H1 (cell line): ENCODE measurements around the gene VGLL2. TPM values are rescaled to one million over a fixed set of nuclear protein-coding genes. Genes with fewer than 3 reads are reported as not detected.

ENCODE experiments used
- CTCF ChIA-PET: fragments of 300-600 bp; sonication (Branson Sonifier 250); formaldehyde crosslinking; loops from one replicate; lab custom pipeline; 2021; ENCODE audit not compliant: partially characterized antibody; lab: Charles Lee
- POLR2A ChIA-PET: fragments of 300-600 bp; sonication (Branson Sonifier 250); formaldehyde crosslinking; loops from one replicate; lab custom pipeline; 2021; ENCODE audit warnings: inconsistent platforms; ENCODE audit not compliant: partially characterized antibody; lab: Charles Lee
- DNase-seq, 2 experiments: peaks; one replicate each; pipeline versions ENCODE4 v3.0.0 to v3.0.0-alpha.2; 2010 to 2022; ENCODE audit warnings: low spot score in 2 of 2, low read depth in 1 of 2, mixed read lengths in 1 of 2
- FAIRE-seq: peaks from 2 replicates; lab custom pipeline; 2011; peaks lifted over from hg19 to GRCh38; lab: Jason Lieb, UNC
- H2AFZ ChIP-seq: 2 replicates; pipeline ENCODE4 v1.8.1; 2012; ENCODE audit warnings: low read length, inconsistent platforms
- H2AK5ac ChIP-seq: 2 replicates; pipeline ENCODE4 v1.6.1; 2013; ENCODE audit warnings: low read depth, low read length
- H2BK120ac ChIP-seq: replicated peaks from 2 replicates; pipeline ENCODE3; 2013; ENCODE audit warnings: low read depth, low read length, inconsistent platforms
- H2BK12ac ChIP-seq: 2 replicates; pipeline ENCODE4 v1.6.1; 2013; ENCODE audit warnings: low read depth, low read length
- H2BK15ac ChIP-seq: 2 replicates; pipeline ENCODE4 v1.6.1; 2013; ENCODE audit warnings: low read length
- H2BK20ac ChIP-seq: 2 replicates; pipeline ENCODE4 v1.6.1; 2013; ENCODE audit warnings: low read length
- H2BK5ac ChIP-seq: 2 replicates; pipeline ENCODE4 v1.6.1; 2013; ENCODE audit warnings: low read depth, low read length
- H3K14ac ChIP-seq: 2 replicates; pipeline ENCODE4 v1.6.1; 2013; ENCODE audit warnings: inconsistent platforms; ENCODE audit not compliant: insufficient read length
- H3K18ac ChIP-seq: 2 replicates; pipeline ENCODE4 v1.6.1; 2013; ENCODE audit warnings: low read length; ENCODE audit errors: extremely low read depth
- H3K23ac ChIP-seq: 2 replicates; pipeline ENCODE4 v1.6.1; 2013; ENCODE audit warnings: inconsistent platforms; ENCODE audit not compliant: insufficient read length
- H3K23me2 ChIP-seq: 2 replicates; pipeline ENCODE4 v1.6.1; 2013; ENCODE audit warnings: low read depth, low read length
- H3K27ac ChIP-seq: 2 replicates; pipeline ENCODE4 v1.6.1; 2011; ENCODE audit warnings: low read depth, low read length, inconsistent platforms
- H3K27me3 ChIP-seq, 4 experiments: replicated peaks in 1 of 4; 1 replicate in 1 of 4; 2 replicates in 3 of 4; pipeline versions ENCODE4 v1.6.1 to v1.8.1; 2011 to 2013; ENCODE audit warnings: low read length in 3 of 4, mild to moderate bottlenecking in 3 of 4, inconsistent platforms in 2 of 4, mixed read lengths in 2 of 4, moderate library complexity in 1 of 4; ENCODE audit not compliant: control insufficient read depth in 3 of 4, insufficient read depth in 3 of 4; ENCODE audit errors: extremely low read depth in 1 of 4
- H3K36me3 ChIP-seq, 4 experiments: 2 replicates each; pipeline versions ENCODE4 v1.6.1 to v1.8.1; 2011 to 2013; ENCODE audit warnings: mild to moderate bottlenecking in 4 of 4, low read length in 3 of 4, moderate library complexity in 2 of 4, control low read depth in 1 of 4, inconsistent platforms in 1 of 4; ENCODE audit not compliant: insufficient read depth in 4 of 4, control insufficient read depth in 2 of 4
- H3K4ac ChIP-seq: replicated peaks from 2 replicates; pipeline ENCODE3; 2013; ENCODE audit warnings: low read length, low read depth, mixed read lengths, inconsistent platforms; ENCODE audit not compliant: insufficient read length
- H3K4me1 ChIP-seq, 4 experiments: replicated peaks in 1 of 4; 1 replicate in 1 of 4; 2 replicates in 3 of 4; pipeline versions ENCODE4 v1.6.1 to v1.8.1; 2011 to 2013; ENCODE audit warnings: low read length in 3 of 4, inconsistent platforms in 2 of 4, mixed read lengths in 1 of 4; ENCODE audit not compliant: insufficient read depth in 4 of 4, control insufficient read depth in 3 of 4
- H3K4me2 ChIP-seq, 2 experiments: 2 replicates each; pipeline versions ENCODE4 v1.6.1 to v1.8.1; 2011 to 2013; ENCODE audit warnings: low read depth in 2 of 2, low read length in 2 of 2, control low read depth in 1 of 2, inconsistent platforms in 1 of 2, mild to moderate bottlenecking in 1 of 2; ENCODE audit not compliant: insufficient read depth in 1 of 2
- H3K4me3 ChIP-seq, 4 experiments: fragments of 200-600, 300-600 bp in 1 of 4; sonication (generic), shearing (Covaris generic), sonication (Bioruptor Twin) in 1 of 4; 2 replicates each; pipeline versions ENCODE4 v1.5.1 to v1.8.1; 2011 to 2016; ENCODE audit warnings: low read length in 4 of 4, low read depth in 3 of 4, control low read depth in 2 of 4, inconsistent platforms in 2 of 4, mild to moderate bottlenecking in 2 of 4, mixed read lengths in 1 of 4, moderate library complexity in 1 of 4; ENCODE audit not compliant: insufficient read depth in 2 of 4; ENCODE audit errors: extremely low read depth in 1 of 4
- H3K56ac ChIP-seq: replicated peaks from 2 replicates; pipeline ENCODE3; 2013; ENCODE audit warnings: low read depth, mild to moderate bottlenecking, mixed read lengths, low read length, inconsistent platforms; ENCODE audit not compliant: insufficient read length
- H3K79me1 ChIP-seq: 2 replicates; pipeline ENCODE4 v1.6.1; 2013; ENCODE audit warnings: low read depth, low read length, control low read depth
- H3K79me2 ChIP-seq, 2 experiments: 2 replicates each; pipeline versions ENCODE4 v1.6.1 to v1.8.1; 2012 to 2013; ENCODE audit warnings: low read length in 2 of 2, mild to moderate bottlenecking in 2 of 2, inconsistent platforms in 1 of 2; ENCODE audit not compliant: insufficient read depth in 2 of 2, control insufficient read depth in 1 of 2
- H3K9ac ChIP-seq, 4 experiments: replicated peaks in 1 of 4; 1 replicate in 1 of 4; 2 replicates in 3 of 4; pipeline versions ENCODE4 v1.6.1 to v1.8.1; 2011 to 2013; ENCODE audit warnings: low read depth in 3 of 4, low read length in 3 of 4, control low read depth in 2 of 4, mild to moderate bottlenecking in 2 of 4, moderate library complexity in 2 of 4, inconsistent platforms in 1 of 4; ENCODE audit errors: extremely low read depth in 1 of 4
- H3K9me3 ChIP-seq, 2 experiments: 2 replicates each; pipeline versions ENCODE4 v1.6.1 to v1.8.1; 2012 to 2013; ENCODE audit warnings: mild to moderate bottlenecking in 2 of 2, moderate library complexity in 2 of 2, control low read depth in 1 of 2, inconsistent platforms in 1 of 2, low read depth in 1 of 2, low read length in 1 of 2, mixed read lengths in 1 of 2; ENCODE audit not compliant: insufficient read depth in 2 of 2
- H4K20me1 ChIP-seq, 2 experiments: replicated peaks in 1 of 2; 2 replicates each; pipeline versions ENCODE3 to v1.8.1; 2011 to 2013; ENCODE audit warnings: inconsistent platforms in 2 of 2, low read length in 2 of 2, mild to moderate bottlenecking in 1 of 2; ENCODE audit not compliant: insufficient read depth in 2 of 2, control insufficient read depth in 1 of 2
- H4K5ac ChIP-seq: 2 replicates; pipeline ENCODE4 v1.6.1; 2013; ENCODE audit warnings: low read length, low read depth, mixed read lengths, inconsistent platforms; ENCODE audit not compliant: insufficient read length
- H4K8ac ChIP-seq: 2 replicates; pipeline ENCODE4 v1.8.0; 2013; ENCODE audit warnings: mild to moderate bottlenecking, moderate library complexity, low read length, inconsistent platforms; ENCODE audit not compliant: insufficient read depth; ENCODE audit errors: extremely low read depth
- H4K91ac ChIP-seq: replicated peaks from 2 replicates; pipeline ENCODE3; 2013; ENCODE audit warnings: low read length, mixed read lengths, inconsistent platforms; ENCODE audit not compliant: insufficient read length
- RAD21 ChIP-seq, 2 experiments: IDR thresholded peaks in 1 of 2; conservative IDR thresholded peaks in 1 of 2; 2 replicates each; pipeline ENCODE4 v1.6.1; 2011; ENCODE audit warnings: low read depth in 2 of 2, low read length in 2 of 2, improper control_type of control experiment in 1 of 2, inconsistent platforms in 1 of 2, mild to moderate bottlenecking in 1 of 2, moderate library complexity in 1 of 2
- RBBP5 ChIP-seq: IDR thresholded peaks from 2 replicates; pipeline ENCODE4 v1.7.1; 2012; ENCODE audit warnings: low read depth, mild to moderate bottlenecking, inconsistent platforms, low read length, moderate library complexity, borderline replicate concordance
- WGBS, 2 experiments: shearing (Covaris generic) in 1 of 2; methylation state at CpG; one replicate each; pipeline versions ENCODE4 v1.1.6 to v1.1.7; 2013 to 2015; ENCODE audit warnings: low lambda C conversion rate in 2 of 2, mixed read lengths in 2 of 2, inconsistent platforms in 1 of 2, low coverage in 1 of 2, missing lambda C conversion rate in 1 of 2; ENCODE audit not compliant: insufficient replicate concordance in 2 of 2, insufficient coverage in 1 of 2, insufficient read length in 1 of 2; ENCODE audit errors: extremely low coverage in 1 of 2, missing lambda C conversion rate in 1 of 2; 5-methylcytosine and 5-hydroxymethylcytosine counted together
- polyA plus RNA-seq, 7 experiments: library from polyadenylated mRNA; depleted of rRNA in 3 of 7; stranded (reverse) in 5 of 7; unstranded in 2 of 7; fragments of >200 nt in 5 of 7; fragments of 200-250 nt in 2 of 7; gene quantifications; 1 replicate in 5 of 7; 2 replicates in 1 of 7; 4 replicates in 1 of 7; pipeline versions ENCODE4 v1.2.1 to v1.2.3, GENCODE V29; 2011 to 2013; ENCODE audit warnings: missing spikeins in 2 of 7, mixed read lengths in 2 of 7
- total RNA-seq: library from RNA; stranded (reverse); fragmentation: NEBNext Ultra II Directional; extraction: Animal tissue kit (Norgen Biotek cat#: 25700); gene quantifications from 2 replicates; pipeline ENCODE4 v1.2.1, GENCODE V29; 2021
- TF ChIP-seq, protein P1 (sequence below), 3 experiments: IDR thresholded peaks; 1 replicate in 2 of 3; 2 replicates in 1 of 3; pipeline versions ENCODE4 v1.5.1 to v1.6.1; 2011; ENCODE audit warnings: low read length in 3 of 3, mild to moderate bottlenecking in 3 of 3, inconsistent platforms in 2 of 3, low read depth in 1 of 3, moderate library complexity in 1 of 3; ENCODE audit not compliant: insufficient read depth in 1 of 3; ENCODE audit errors: control extremely low read depth in 1 of 3

VGLL2 gene
- total and polyA plus RNA-seq, 2 of the 8 experiments (the other 6 are each of a cell fraction or from before 2014, with no cell fraction given): not detected

DNA sequence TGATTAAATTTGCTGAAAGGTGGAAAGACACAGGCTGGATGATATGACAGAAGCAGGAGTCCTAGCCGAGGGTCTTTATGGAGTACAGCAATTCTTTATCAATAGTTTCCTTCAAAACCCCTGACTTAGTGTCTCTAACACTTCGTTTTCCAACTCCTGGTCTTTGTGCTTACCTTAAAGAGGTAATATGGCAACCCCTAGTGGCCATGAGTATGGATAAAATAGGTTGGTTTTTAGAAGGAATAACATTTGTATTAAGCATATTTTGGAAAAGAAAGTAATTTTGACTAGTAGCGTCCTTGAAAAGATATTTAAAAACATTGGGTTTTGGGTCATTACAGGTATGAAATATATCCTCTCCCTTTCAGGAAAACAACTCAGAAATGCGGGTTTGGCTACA is 51.9 kb downstream of the VGLL2 start:
- Histone ChIP-seq H3K4ac (no peak overlapping the region), H3K18ac (no peak overlapping the region), H4K91ac (no peak overlapping the region), H3K27me3 (no peaks in the 10 kb centered on the region), H3K14ac (no peak overlapping the region), H4K8ac (no peak overlapping the region), H3K27ac (no peak overlapping the region), H3K4me2 (no peak overlapping the region), H2BK120ac (no peak overlapping the region), H3K56ac (no peak overlapping the region), H3K9me3 (no peaks in the 10 kb centered on the region), H2BK12ac (no peak overlapping the region), H3K36me3 (no peaks in the 10 kb centered on the region), H2AK5ac (no peak overlapping the region), H2BK20ac (no peak overlapping the region), H2BK15ac (no peak overlapping the region), H4K5ac (no peak overlapping the region), H2AFZ (no peak overlapping the region), H4K20me1 (no peaks in the 10 kb centered on the region), H3K4me1 (peaks cover 0 to 3% (median 0%) of the 10 kb centered on the region in 4 experiments; a peak in 1 of 7 replicates), H2BK5ac (no peak overlapping the region), H3K23ac (no peak overlapping the region), H3K79me2 (no peaks in the 10 kb centered on the region), H3K79me1 (no peaks in the 10 kb centered on the region), H3K23me2 (no peaks in the 10 kb centered on the region), H3K4me3 (no peak overlapping the region), H3K9ac (no peak overlapping the region)
- ChIA-PET CTCF (interaction anchor here (0.6 to 3.2 kb wide), 16 partner anchors 10 to 539 kb away, joined by 3 to 11 read pairs (median 4); partner anchors contain the start of gene VGLL2), POLR2A (no interaction called here)
- no peak for DNase-seq
- FAIRE-seq: peak; percentile 45
- TF ChIP-seq, protein P1, sequence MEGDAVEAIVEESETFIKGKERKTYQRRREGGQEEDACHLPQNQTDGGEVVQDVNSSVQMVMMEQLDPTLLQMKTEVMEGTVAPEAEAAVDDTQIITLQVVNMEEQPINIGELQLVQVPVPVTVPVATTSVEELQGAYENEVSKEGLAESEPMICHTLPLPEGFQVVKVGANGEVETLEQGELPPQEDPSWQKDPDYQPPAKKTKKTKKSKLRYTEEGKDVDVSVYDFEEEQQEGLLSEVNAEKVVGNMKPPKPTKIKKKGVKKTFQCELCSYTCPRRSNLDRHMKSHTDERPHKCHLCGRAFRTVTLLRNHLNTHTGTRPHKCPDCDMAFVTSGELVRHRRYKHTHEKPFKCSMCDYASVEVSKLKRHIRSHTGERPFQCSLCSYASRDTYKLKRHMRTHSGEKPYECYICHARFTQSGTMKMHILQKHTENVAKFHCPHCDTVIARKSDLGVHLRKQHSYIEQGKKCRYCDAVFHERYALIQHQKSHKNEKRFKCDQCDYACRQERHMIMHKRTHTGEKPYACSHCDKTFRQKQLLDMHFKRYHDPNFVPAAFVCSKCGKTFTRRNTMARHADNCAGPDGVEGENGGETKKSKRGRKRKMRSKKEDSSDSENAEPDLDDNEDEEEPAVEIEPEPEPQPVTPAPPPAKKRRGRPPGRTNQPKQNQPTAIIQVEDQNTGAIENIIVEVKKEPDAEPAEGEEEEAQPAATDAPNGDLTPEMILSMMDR (IDR thresholded peaks at IDR 0.05; ENCODE audit: control extremely low read depth in 1 of 3, insufficient read depth in 1 of 3, low read depth in 1 of 3, low read length in 3 of 3): peak in 2 of 3 experiments; percentile 28 to 57; a peak in 2 of 4 replicates
- TF ChIP-seq RBBP5: no peak
- peak; percentile 70 to 75 for TF ChIP-seq RAD21 (IDR thresholded peaks at IDR 0.05 in 1 of 2, conservative IDR thresholded peaks at IDR 0.05 in 1 of 2; ENCODE audit: low read depth in 2 of 2, low read length in 2 of 2)
- WGBS, 2 experiments: 45% methylated on average over 4 of the region's 4 CpGs; no CpG with 5 or more reads in 1 of the 2 experiments
